Lower leg skin (tissue), 3 donors: ENCODE data around the gene SPATS1.

Experiments used
- POLR2A ChIP-seq, 2 donors: fragments of 450-650 bp; IDR thresholded peaks; one replicate each; pipeline ENCODE4 v1.6.1; 2016 to 2017; ENCODE audit warnings: antibody characterized with exemption in 2 of 2, mild to moderate bottlenecking in 1 of 2, moderate library complexity in 1 of 2
- TF ChIP-seq, protein P1 (sequence below), 3 donors: fragments of 450-650 bp; IDR thresholded peaks; one replicate each; pipeline ENCODE4 v1.5.1; 2016; ENCODE audit warnings: antibody characterized with exemption in 3 of 3, mild to moderate bottlenecking in 3 of 3, moderate library complexity in 2 of 3

DNA sequence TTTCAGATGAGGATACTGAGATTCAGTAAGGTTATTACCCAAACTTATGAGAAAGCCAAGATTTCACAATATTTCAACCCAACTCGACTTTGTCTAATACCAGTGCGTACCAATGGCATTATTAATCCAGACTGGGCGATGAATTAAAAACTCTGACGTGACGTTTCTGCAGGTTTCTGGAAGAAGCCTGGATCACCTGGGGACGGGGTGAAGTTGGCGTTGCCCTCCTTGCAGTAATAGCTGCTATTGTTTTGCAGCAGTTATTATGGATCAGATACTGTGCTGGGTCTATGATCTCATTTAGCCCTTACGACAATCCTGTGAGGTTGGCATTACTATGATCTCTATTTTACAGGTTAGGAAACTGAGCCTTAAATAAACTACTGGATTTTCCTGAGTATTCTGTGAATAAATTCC is 44.5 kb downstream of the SPATS1 start:
- TF ChIP-seq, protein P1, sequence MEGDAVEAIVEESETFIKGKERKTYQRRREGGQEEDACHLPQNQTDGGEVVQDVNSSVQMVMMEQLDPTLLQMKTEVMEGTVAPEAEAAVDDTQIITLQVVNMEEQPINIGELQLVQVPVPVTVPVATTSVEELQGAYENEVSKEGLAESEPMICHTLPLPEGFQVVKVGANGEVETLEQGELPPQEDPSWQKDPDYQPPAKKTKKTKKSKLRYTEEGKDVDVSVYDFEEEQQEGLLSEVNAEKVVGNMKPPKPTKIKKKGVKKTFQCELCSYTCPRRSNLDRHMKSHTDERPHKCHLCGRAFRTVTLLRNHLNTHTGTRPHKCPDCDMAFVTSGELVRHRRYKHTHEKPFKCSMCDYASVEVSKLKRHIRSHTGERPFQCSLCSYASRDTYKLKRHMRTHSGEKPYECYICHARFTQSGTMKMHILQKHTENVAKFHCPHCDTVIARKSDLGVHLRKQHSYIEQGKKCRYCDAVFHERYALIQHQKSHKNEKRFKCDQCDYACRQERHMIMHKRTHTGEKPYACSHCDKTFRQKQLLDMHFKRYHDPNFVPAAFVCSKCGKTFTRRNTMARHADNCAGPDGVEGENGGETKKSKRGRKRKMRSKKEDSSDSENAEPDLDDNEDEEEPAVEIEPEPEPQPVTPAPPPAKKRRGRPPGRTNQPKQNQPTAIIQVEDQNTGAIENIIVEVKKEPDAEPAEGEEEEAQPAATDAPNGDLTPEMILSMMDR (IDR thresholded peaks at IDR 0.05), result no peak
- TF ChIP-seq POLR2A (IDR thresholded peaks at IDR 0.05), result no peak
